ENCODE data around the gene PIP5KL1.
A peak's percentile ranks its signal among the peaks of the same experiment; 100 is the strongest.

PIP5KL1 gene

DNA sequence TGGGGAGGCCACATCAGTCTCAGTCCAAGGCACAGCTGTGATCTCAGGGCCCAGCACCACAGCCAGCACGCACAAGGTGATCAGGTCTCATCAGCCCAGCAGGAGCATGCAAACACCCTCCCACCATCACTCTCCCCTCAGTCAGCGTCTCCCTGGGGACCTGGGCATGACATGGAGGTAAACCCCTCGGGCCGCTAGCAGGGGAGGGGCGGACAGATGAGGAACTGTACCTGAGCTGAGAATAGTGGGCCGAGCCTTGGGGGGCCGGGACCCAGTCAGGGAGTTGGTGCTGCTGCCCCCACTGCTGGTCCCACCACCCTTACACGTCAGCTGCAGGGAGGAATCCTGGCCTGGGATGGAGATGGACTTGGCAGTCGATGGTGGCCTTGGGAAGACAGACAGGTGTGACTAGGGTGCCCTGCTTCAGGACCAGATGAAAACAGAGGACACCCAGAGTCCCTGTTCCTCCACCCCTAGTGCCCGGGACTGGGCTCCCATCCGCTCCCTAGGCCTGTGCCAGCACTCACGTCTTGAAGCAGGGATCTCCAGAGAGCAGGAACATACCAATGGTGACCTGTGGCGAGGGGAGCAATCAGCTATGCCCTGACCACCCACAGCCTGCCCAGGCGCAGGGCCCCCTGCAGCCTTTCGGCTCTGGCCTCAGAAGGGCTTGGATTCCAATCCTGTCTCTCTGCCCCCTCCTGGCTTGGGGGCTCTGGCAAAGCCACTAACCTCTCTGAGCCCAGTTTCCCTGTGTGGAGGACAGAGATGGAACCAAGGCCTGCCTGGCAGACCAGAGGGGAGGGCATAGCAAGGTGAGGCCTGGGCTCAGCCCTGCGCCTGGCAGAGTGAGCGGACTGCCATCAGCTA, 17.5 kb upstream of the PIP5KL1 start:
- DNase-seq: no peak

DNA sequence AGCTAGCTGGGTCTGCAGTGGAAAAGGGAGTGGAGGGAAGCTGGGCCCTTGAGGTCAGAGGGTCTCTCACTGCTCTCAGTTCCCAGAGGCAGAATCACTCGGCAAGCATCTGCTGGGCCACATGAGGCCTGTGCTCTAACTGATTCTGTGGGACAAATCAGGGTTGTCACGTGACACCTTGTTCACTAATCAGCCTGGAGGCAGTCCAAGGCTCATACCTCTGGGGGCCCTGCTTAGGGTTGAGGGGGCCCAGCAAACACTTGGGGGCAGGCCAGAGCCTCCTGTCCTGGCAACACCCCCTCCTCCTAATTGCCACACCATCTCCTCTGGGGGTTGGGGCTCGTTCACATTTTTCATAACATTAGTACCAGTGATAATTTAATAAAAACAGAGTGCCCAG, 16.2 kb upstream of the PIP5KL1 start:
- DNase-seq: no peak

GRCh38 chr9:127945942-127946341, 15.4 kb upstream of the PIP5KL1 start:
- no peak for DNase-seq

DNA sequence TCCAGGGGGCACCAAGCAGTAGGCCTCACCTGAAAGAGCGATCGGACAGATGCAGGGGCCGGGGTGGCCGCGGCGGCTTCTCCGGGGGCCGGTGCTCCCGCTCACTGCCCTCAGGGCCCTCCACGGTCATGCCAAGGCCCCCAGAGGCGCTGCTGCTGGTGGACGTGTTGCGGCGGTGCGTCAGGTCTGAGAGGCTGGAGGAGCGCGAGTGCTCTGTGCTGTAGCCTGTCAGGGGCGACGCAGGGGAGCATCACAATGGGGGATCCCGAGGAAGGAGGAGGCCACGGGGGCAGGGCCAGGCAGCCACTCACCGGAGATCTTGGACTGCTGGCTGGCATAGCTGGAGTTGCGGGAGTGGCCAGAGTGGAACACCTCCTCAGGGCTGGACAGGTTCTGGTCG, 14.8 kb upstream of the PIP5KL1 start:
- DNase-seq: no peak

DNA sequence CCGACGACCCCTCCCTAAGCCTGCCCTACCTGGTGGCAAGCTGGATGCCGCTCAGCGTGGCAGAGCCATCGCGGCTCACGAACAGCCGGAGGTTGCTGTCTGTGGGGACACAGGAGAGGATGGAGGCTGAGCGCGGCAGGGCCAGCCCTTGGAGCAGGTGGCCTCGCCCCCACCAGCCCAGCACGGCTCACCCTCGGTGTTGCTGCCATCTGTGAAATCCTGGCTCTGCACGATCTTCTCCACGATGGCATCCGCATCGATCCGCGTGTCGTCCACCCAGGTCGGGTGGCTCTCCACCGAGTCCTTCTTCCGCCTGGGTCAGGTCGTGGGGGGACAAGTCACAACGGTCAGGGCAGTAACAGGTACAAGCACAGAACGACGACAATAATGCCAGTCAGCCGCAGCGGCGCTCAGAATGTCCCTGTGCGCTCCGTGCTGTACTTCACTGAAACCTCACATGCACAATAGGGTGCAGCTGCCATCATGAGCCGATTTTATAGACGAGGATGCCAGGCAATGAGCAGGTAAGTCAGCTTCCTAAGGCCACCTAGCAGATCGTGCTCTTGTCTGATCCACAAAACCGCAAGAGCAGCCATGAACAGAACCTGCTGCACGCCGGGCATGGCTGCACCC, 14.1 kb upstream of the PIP5KL1 start:
- DNase-seq: no peak

DNA sequence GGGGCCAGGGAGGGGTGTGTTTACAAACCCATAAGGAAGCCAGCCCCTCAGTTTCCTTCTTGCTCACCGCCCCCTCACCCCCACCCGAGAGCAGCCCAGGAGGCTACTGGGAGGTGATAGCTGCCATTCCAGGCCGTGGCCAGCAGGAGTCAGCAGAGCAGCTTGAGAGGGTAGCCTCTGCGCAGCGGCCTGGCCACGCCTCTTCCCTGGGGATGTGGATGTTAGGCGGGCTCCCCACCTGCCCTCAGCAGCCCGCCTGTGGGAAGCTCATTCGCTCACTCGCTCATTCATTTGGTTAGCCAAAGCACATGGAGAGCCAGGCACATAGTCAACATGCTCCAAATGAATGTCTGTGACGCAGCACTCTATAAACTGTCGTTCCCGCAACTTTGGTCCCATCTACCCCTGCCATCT, 13.2 kb upstream of the PIP5KL1 start:
- DNase-seq: peak; percentile 86

GRCh38 chr9:127943011-127943662, 12.6 kb upstream of the PIP5KL1 start:
- DNase-seq: no peak

DNA sequence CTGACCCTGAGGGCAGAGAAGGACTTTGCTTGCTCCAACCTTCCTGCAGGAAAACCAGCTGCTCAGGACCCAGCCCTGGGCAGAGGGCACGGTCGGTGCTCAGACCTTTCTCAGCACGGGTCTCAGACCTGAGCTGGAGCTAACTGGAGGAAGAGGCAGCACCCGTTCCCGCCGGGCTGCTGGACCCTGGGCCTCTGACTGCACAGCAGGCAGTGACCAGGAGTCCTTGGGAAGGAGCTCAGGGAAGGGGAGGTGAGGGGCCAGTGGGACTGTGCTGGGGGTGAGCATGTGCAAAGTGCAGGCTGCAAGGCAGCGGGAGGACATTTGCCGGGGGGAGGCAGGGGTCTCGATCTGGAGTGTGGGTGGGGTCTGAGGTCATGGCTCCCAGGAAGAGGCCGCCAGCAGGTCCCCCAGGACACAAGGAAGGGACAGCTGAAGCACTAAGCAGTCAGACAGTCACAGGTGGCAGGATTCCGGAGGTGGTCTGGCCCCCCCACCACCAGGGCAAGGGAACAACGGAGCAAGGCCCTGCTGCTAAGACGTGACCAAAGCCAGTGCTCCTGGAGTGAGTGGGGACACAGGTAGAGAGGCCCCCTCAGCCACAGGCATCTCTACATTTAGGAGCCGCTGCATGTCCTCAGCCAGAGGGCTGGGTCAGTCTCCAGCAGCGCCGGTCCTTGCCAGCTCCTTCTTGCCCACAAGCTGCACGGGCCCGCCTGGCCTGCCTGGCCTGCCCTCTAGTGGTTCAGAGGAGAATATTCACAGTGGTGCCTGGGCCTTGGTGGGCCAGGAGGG, 11.8 kb upstream of the PIP5KL1 start:
- peak; percentile 29 for DNase-seq

DNA sequence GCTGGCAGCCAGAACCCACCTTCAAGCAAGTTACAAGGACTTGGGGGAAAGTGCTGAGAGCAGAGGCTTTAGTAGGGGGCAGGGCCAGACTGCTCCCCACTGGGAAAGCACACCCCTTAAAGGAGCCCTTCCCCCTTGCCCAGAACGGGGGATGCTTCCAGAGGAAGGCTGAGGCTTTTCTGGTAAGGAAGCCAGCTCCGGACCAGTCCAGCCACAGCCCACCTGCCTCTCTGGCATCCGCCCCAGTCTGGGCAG, 11.3 kb upstream of the PIP5KL1 start:
- no peak for DNase-seq

- no peak for DNase-seq
Observed at GRCh38 chr9:127941062-127941960, 10.7 kb upstream of the PIP5KL1 start.

DNA sequence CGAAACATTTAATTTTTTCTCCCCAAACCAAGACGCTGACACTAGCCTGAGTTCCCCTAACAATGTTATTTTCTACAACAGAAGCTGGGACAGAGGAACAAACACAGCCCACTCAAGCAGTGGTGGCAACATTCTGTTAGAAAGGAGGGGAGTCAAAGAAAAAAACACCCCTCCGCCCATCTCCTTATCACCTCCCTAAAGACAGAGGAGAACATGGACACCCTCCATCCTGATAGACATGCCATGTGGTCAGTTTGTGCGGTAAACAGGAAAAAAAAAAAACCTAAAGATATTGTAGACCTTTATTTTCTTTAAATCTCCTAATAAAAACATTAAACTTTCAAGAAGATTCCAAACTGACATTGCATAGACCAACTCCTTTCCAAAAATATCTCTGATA, 10.0 kb upstream of the PIP5KL1 start:
- no peak for DNase-seq

GRCh38 chr9:127938298-127938690, 7.7 kb upstream of the PIP5KL1 start:
- no peak for DNase-seq

DNA sequence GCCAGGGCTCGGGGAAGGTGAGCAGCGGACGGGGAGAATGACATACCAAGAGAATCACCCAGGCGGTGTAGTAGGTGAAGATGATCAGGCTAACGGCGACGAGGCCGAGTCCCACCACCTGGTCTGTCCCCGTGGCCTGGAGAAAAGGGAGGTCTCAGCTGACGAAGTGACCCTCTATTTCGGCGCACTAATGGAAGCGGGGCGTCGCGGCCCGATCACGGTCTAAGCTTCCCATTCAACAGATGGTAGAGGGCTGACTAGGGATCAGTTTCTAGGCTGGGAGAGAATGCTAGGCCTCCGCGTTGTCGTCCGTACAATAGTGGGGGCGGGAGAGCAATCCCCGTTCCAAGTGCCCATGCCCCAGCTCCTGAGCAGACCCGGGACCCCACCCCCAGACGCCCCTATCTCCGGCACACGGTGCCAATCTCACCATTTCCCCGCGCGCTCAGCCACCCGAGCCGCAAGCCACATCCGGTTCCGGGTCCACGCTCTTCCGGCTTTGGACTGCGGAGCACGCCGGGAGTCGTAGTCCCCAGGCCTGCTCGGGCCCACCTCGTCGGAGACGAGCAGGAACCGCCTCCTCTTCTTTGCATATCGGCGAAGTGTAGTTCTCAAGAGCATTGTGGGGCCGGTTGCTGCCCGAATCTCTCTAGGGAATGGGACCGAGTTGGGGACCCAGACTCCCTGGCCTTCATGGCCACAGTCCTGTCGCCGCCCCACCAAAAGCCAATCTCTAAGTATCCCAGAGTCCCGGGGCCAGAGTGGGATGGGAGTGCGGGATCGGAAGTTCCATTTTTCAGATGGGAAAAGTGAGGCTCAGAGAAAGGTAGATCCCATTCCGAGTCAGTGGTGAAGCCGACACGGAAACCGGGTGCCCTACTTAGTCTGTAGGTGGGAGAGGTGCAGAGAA, 7.1 kb upstream of the PIP5KL1 start, which contains the start of gene DPM2:
TSS of gene DPM2 (minus strand) at position 467 of the 910 bp plus-strand sequence. CDS start at position 433, 34 bp downstream.
- peak; percentile 84 for DNase-seq

GRCh38 chr9:127937056-127937387, 6.4 kb upstream of the PIP5KL1 start:
- DNase-seq: no peak

DNA sequence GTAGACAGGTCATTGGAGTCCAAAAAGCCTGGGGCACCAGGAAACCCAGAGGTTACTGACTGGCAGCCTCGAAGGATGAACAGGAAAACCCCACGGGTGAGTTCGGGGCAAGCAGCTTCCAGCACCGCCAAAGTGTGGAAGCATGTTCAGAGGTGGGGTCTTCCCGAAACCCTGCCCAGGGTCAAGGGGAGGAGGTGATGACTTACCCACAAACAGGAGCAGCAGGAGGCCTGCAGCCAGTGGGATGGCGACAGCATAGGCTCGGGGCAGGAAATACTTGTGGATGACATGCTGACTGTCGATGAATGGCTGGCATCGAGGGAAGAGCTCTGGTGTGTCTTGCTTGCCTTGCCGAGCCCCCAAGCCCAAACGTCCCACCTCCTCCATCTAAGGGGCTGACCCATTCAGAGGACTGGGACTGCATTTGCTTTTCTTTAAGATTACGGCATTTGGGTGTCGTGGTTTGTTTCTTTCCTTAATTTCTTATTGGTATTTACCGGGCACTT, 5.8 kb upstream of the PIP5KL1 start:
- DNase-seq: no peak

DNA sequence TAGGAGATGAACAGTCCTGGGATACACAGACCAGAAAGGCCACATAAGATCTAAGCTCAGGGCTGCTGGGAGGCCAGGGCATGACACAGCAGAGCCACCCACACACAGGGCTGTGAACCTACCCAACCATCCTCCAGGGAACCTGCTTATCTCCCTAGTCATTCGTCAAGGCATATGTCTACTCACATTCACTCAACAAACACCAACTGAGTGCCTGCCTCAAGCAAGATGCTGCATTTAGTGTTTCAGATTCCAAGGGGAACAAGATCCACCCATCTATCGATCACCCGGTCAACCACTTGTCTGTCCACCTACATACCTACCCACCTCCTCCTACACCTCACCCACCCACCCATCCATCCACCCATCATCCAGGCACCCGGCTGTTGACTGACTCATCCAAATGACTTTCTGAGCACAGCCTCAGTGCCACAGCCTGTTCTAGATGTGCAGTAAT, 5.2 kb upstream of the PIP5KL1 start:
- DNase-seq: no peak

DNA sequence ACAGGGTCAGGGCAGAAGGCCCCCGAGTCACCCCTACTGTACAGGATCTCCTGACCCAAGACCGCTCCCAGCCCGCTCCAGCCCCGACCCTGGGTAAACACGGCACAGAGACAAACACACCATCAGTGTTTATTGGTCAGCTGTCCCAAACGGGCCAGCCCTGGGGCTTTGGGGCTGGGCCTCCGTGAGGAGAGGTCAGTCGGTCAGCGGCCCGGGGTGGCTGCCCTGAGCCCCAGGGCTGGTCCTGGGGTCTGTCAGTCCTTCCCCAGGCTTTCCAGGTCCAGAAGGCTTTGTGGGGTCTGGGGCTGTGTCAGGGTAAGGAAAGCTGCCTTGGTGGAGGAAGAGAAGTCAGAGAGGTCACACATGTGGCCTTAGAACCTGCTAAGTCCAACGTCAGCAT, 4.4 kb upstream of the PIP5KL1 start:
- no peak for DNase-seq

DNA sequence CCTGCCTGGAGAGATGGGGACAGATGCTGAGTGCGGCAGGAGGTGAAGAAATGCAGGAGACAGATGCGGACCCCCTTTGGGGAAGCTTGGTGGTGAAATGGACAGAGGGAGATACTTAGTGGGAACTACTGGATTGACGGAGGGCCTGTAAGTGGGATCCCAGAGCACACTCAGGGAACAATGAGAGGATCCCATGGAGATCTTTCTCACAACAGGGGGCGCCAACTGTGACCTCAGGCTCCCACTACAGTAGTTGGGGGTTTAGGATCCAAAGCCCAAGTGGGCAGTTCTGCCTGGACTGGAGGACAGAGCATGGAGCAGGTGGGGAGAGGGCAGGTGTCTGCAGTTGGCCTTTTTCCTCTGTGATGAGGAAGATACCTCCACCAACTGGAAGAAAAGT, 3.7 kb upstream of the PIP5KL1 start:
- DNase-seq: no peak

GRCh38 chr9:127931092-127931881, 710 bp upstream of the PIP5KL1 start:
- peak; percentile 56 for DNase-seq

- DNase-seq: no peak
Observed at GRCh38 chr9:127929625-127929979, 975 bp downstream of the PIP5KL1 start.

Data from MV-4-11 (cell line).